Panc1 (cell line): Measurements from ENCODE around the gene GNS. TPM values are rescaled to one million over a fixed set of nuclear protein-coding genes. Genes with fewer than 3 reads are reported as not detected.
"Not testable (repeated sequence)": the region's sequence is repeated elsewhere in the genome, so short reads cannot be mapped to it uniquely, and the experiment has no call there.

ENCODE experiments used
- ATAC-seq: fragments of 200-7000 bp; cut with Tn5 transposase; 2 replicates; pipeline ENCODE4 v1.9.1; 2020; ENCODE audit warnings: mild to moderate bottlenecking, moderate library complexity
- BruUV-seq: library from RNA; stranded (reverse); fragments of 400-500 nt; replicated peaks from 2 replicates; lab custom pipeline; 2021; lab: Mats Ljungman, UMichigan
- CTCF ChIA-PET: fragments of 300-600 bp; sonication (Branson Sonifier 250); formaldehyde crosslinking; loops from one replicate; lab custom pipeline; 2022; ENCODE audit warnings: antibody characterized with exemption; lab: Charles Lee
- POLR2A ChIA-PET: fragments of 300-600 bp; sonication (Branson Sonifier 250); formaldehyde crosslinking; loops from one replicate; lab custom pipeline; 2022; ENCODE audit warnings: antibody characterized with exemption; lab: Charles Lee
- DNase-seq: peaks from one replicate; pipeline ENCODE4 v3.0.0-alpha.2; 2010; ENCODE audit warnings: low read depth, low spot score
- H3K27ac ChIP-seq: 2 replicates; pipeline ENCODE4 v1.5.1; 2011; ENCODE audit warnings: mild to moderate bottlenecking, low read length, inconsistent platforms
- H3K27me3 ChIP-seq: fragments of 200-500 bp; sonication (Bioruptor generic); 2 replicates; pipeline ENCODE4 v1.6.0; 2014; ENCODE audit warnings: low read length, inconsistent platforms; ENCODE audit not compliant: control insufficient read depth, insufficient read depth
- H3K36me3 ChIP-seq: fragments of 200-500 bp; sonication (Bioruptor generic); 2 replicates; pipeline ENCODE4 v1.5.1; 2014; ENCODE audit warnings: inconsistent platforms, mild to moderate bottlenecking, low read length, moderate library complexity; ENCODE audit not compliant: control insufficient read depth, insufficient read depth
- H3K4me1 ChIP-seq: 2 replicates; pipeline ENCODE4 v1.5.1; 2011; ENCODE audit warnings: inconsistent platforms, mild to moderate bottlenecking, low read length, moderate library complexity; ENCODE audit not compliant: control insufficient read depth, insufficient read depth
- H3K4me3 ChIP-seq, 2 experiments: 2 replicates each; pipeline ENCODE4 v1.5.1; 2011 to 2012; ENCODE audit warnings: low read depth in 2 of 2, low read length in 2 of 2, mild to moderate bottlenecking in 2 of 2, inconsistent platforms in 1 of 2, moderate library complexity in 1 of 2
- H3K9me3 ChIP-seq: fragments of 200-500 bp; sonication (Bioruptor generic); 2 replicates; pipeline ENCODE4 v1.5.1; 2014; ENCODE audit warnings: low read depth, mild to moderate bottlenecking, inconsistent platforms, low read length, moderate library complexity; ENCODE audit not compliant: control insufficient read depth, insufficient read depth
- POLR2AphosphoS5 ChIP-seq: IDR thresholded peaks from 2 replicates; pipeline ENCODE4 v1.6.1; 2012; ENCODE audit warnings: mild to moderate bottlenecking, low read depth, low read length, moderate library complexity
- REST ChIP-seq, 2 experiments: IDR thresholded peaks; 2 replicates each; pipeline ENCODE4 v1.6.1; 2011 to 2012; ENCODE audit warnings: low read depth in 2 of 2, control low read depth in 1 of 2, low read length in 1 of 2, mild to moderate bottlenecking in 1 of 2, moderate library complexity in 1 of 2; ENCODE audit not compliant: insufficient read depth in 1 of 2
- SIN3A ChIP-seq: IDR thresholded peaks from 2 replicates; pipeline ENCODE4 v1.6.1; 2012; ENCODE audit warnings: low read depth, mild to moderate bottlenecking, low read length, moderate library complexity, borderline replicate concordance; ENCODE audit not compliant: insufficient read depth
- TCF7L2 ChIP-seq: IDR thresholded peaks from 2 replicates; pipeline ENCODE4 v1.6.1; 2011; ENCODE audit warnings: mild to moderate bottlenecking, low read depth, low read length, inconsistent platforms
- in situ Hi-C: cut with HindIII; loops from 2 replicates; pipeline ENCODE4 v1.10.0; 2016; ENCODE audit warnings: low sequenced_read_pairs, low pct_unique_long_range_greater_than_20kb
- intact Hi-C: fragments of 100-400 bp; cut with micrococcal nuclease; formaldehyde crosslinking; loops from one replicate; pipeline ENCODE4 v1.10.0; 2022; ENCODE audit not compliant: unreplicated experiment
- total RNA-seq: library from RNA; stranded (reverse); gene quantifications from one replicate; pipeline ENCODE4 v1.2.1, GENCODE V29; 2021; ENCODE audit not compliant: unreplicated experiment
- TF ChIP-seq, protein P1 (sequence below): fragments of 450-650 bp; IDR thresholded peaks from 2 replicates; pipeline ENCODE4 v1.5.1; 2017; ENCODE audit warnings: mild to moderate bottlenecking

GNS gene
- total RNA-seq, 1 experiment from 2014 or later: 117 TPM

DNA sequence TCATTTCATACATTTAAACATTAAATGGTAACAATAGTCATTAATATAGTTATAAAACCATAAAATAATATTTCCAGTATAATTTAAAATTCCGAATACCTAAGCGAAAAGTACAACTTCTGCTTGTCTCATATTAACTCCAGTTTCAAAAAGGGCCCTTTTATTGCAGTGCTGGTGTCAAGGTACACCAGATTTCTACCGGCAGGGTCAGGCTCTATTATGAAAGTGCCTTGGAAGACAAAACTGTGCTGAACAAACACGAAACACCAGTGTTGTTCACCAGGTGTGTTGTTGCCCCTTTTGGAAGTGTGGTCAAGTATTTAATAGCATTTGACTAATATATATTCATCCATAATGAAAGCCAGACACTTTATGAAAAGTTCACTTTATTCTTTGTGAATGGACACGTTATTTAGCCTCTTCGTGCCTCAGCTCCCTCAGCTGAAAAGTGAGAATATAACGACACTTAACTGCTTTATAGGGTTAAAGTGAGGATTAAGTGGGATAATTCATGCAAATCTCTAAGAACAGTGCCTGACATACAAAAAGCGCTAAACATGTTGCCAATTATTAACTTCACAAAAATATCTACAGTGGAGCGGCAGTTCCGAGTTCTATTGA, 20.3 kb upstream of the GNS start:
- no peaks in the 10 kb centered on the region; the same call in 1 of the 2 replicates for H3K4me1 ChIP-seq
- in situ Hi-C loops: no loop called here
- ATAC-seq (no peak), DNase-seq (no peak)
- H3K27me3 ChIP-seq: peaks cover 22% of the 10 kb centered on the region
- ChIA-PET CTCF (interaction anchor here (1.2 kb wide), 1 partner anchor 17 kb away, joined by 6 read pairs; no protein-coding TSS in a partner anchor), POLR2A (no interaction called here)
- no peak for TF ChIP-seq REST (IDR thresholded peaks at IDR 0.05; ENCODE audit: insufficient read depth in 1 of 2, low read depth in 2 of 2, low read length in 1 of 2)
- no TSS peak for BruUV-seq
- intact Hi-C loops: no loop called here
- H3K27ac ChIP-seq: peak overlapping the region; percentile 29; the same call in 1 of the 2 replicates
- no peaks in the 10 kb centered on the region; the same call in 1 of the 2 replicates for H3K36me3 ChIP-seq
- no peak overlapping the region for H3K4me3 ChIP-seq
- no peaks in the 10 kb centered on the region for H3K9me3 ChIP-seq

DNA sequence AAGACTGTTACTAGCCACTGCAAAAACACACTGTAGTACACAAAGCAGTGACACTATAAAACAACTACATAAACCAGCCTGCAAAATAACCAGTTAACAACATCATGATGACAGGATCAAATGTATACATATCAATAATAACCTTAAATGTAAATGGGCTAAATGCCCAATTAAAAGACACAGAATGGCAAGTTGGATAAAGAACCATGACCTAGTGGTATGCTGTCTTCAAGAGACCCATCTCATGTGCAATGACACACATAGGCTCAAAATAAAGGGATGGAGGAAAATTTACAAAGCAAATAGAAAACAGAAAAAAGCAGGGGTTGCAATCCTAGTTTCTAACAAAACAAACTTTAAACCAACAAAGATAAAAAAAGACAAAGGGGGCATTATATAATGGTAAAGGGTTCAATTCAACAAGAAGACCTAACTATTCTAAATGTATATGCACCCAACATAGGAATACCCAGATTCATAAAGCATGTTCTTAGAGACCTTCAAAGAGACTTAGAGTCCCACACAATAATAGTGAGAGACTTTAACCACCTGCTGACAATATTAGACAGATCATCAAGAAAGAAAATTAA, 16.0 kb upstream of the GNS start:
- POLR2A ChIA-PET, ATAC-seq, H3K4me1 ChIP-seq, BruUV-seq, CTCF ChIA-PET, H3K9me3 ChIP-seq, H3K27ac ChIP-seq, H3K4me3 ChIP-seq, H3K36me3 ChIP-seq, DNase-seq, in situ Hi-C loops, intact Hi-C loops: not testable (repeated sequence)
- peaks cover 17% of the 10 kb centered on the region for H3K27me3 ChIP-seq

- ATAC-seq (no peak), DNase-seq (no peak)
- Histone ChIP-seq H3K27me3 (peaks cover 3% of the 10 kb centered on the region; the same call in 1 of the 2 replicates), H3K27ac (no peak overlapping the region), H3K36me3 (no peaks in the 10 kb centered on the region), H3K9me3 (no peaks in the 10 kb centered on the region), H3K4me3 (no peak overlapping the region), H3K4me1 (no peaks in the 10 kb centered on the region)
- in situ Hi-C loops: no loop called here
- POLR2A ChIA-PET: no interaction called here
- intact Hi-C loops: no loop called here
- CTCF ChIA-PET: no interaction called here
- TF ChIP-seq, protein P1, sequence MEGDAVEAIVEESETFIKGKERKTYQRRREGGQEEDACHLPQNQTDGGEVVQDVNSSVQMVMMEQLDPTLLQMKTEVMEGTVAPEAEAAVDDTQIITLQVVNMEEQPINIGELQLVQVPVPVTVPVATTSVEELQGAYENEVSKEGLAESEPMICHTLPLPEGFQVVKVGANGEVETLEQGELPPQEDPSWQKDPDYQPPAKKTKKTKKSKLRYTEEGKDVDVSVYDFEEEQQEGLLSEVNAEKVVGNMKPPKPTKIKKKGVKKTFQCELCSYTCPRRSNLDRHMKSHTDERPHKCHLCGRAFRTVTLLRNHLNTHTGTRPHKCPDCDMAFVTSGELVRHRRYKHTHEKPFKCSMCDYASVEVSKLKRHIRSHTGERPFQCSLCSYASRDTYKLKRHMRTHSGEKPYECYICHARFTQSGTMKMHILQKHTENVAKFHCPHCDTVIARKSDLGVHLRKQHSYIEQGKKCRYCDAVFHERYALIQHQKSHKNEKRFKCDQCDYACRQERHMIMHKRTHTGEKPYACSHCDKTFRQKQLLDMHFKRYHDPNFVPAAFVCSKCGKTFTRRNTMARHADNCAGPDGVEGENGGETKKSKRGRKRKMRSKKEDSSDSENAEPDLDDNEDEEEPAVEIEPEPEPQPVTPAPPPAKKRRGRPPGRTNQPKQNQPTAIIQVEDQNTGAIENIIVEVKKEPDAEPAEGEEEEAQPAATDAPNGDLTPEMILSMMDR: no peak
- TF ChIP-seq TCF7L2 (no peak), POLR2AphosphoS5 (no peak), REST (IDR thresholded peaks at IDR 0.05; ENCODE audit: insufficient read depth in 1 of 2, low read depth in 2 of 2, low read length in 1 of 2) (no peak), SIN3A (no peak)
- no TSS peak for BruUV-seq
These were observed 14.2 kb upstream of the GNS start for GRCh38 chr12:64773386-64773785.
